Measurements from ENCODE around the gene ZBP1. TPM values are rescaled to one million over a fixed set of nuclear protein-coding genes. Genes with fewer than 3 reads are reported as not detected.

ZBP1 gene
- polyA plus RNA-seq, 1 donor = 0.33 TPM

DNA sequence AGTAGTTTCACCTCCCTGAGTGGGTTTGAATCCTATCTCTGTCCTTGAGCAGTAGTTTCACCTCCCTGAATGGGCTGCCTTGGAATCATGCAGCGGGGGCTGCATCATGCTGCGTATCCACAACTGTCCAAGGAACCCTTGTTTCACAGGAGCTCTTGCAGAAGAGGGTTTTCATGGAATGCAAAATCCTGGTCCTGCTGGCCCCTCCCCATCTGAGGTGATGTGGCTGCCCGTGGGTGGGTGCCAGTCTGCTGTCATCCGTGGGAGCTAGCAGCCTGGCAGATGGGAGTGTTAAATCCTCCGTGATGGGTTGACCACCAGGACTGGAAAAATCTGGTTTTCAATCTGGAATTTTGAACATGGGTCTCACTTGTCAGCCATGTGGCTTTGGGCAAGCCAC, 21.7 kb downstream of the ZBP1 start:
- no peak for DNase-seq (ENCODE audit: low read depth)

- DNase-seq (ENCODE audit: low read depth) = no peak
Measured at GRCh38 chr20:57598060-57598459, 22.2 kb downstream of the ZBP1 start.

GRCh38 chr20:57596998-57597939, 23.0 kb downstream of the ZBP1 start:
- no peak for DNase-seq (ENCODE audit: low read depth)

- no peak for DNase-seq (ENCODE audit: low read depth)
Measured at GRCh38 chr20:57596358-57596757, 23.9 kb downstream of the ZBP1 start.

DNA sequence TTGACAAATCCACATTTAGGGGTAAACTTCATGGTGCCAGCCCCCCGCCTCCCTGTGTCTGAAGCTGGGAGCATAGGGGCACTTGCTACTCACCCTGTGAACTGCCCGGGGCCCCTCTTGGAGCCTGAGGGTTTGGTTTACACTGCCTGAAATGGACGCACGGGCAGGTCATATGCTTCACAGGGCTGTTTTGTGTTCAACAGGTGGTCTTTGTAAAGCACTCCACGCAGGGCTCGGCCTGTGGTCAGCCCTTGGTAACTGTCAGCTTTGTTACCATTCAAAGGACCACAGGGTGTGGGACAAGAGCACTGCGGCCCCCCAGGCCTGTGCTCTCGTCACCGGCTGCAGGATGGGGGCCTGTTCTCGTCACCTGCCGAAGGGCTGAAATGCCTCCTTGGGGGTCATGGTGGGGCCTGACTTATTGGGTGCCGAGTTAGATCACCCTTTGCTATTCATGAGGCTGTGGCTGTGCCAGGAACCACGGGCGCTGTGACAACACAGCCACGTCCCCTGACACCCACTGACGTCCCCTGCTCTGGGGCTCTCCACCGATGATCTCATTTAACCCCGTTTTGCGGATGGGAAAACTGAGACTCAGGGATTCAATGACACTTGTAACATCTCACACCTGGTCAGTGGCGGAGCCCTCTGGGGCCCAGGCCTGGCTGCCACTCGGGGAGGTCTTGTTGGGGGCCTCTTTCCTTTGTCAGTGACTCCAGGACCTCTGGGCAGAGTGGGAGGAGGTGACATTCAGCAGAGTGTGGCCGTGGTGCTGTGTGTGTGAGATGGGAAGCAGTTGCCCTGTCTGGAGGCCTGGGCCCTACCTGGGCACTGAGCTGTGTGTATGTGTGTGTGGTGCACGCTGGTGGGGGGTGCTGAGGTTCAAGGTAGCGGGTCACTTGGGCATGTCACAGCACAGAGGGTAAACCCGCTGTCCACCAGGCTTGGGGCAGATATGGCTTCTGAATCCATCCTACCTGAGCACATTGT, 24.9 kb downstream of the ZBP1 start:
- no peak for DNase-seq (ENCODE audit: low read depth)

GRCh38 chr20:57594092-57594951, 25.9 kb downstream of the ZBP1 start:
- DNase-seq (ENCODE audit: low read depth) = no peak

- no peak for DNase-seq (ENCODE audit: low read depth)
Measured at GRCh38 chr20:57593134-57593886, 26.9 kb downstream of the ZBP1 start.

DNA sequence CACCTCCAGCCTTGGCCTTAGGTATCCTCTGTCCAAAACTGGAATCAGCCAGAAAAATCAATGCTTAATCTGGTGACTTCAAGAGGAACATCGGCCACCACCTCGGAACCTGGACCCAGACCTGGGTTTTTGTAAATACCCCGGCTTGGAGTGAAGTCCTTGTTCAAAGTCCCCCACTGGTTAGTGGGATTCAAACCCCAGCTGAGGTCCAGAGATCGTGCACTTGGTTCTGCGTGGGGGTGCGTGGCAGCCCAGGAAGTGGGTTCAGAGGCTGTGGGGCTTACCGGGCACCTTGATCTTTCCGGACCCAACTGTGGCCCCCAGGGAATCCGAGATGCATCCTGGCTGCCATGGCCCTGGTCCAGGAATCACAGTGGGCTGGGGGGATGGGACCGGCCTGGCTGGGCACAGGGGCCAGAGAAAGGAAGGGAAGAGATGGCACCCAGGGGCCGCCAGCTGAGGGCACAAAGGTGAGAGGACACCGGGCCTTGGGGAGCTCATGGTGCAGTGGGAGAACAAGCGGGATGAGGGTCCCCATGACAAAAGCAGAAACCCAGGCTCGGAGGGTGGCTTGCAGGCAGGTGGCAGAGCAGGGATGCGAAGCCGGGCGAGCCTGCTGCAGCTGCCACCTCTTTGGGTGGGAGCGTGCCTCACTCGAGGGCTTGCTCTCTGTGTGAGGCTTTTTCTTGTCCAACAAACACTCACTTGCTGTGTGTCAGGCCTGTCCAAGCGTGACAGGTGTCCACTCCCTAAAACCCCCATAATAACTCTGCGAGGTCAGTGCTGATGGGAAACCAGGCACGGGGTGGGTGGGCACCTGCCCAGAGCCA, 27.7 kb downstream of the ZBP1 start:
- no peak for DNase-seq (ENCODE audit: low read depth)

DNA sequence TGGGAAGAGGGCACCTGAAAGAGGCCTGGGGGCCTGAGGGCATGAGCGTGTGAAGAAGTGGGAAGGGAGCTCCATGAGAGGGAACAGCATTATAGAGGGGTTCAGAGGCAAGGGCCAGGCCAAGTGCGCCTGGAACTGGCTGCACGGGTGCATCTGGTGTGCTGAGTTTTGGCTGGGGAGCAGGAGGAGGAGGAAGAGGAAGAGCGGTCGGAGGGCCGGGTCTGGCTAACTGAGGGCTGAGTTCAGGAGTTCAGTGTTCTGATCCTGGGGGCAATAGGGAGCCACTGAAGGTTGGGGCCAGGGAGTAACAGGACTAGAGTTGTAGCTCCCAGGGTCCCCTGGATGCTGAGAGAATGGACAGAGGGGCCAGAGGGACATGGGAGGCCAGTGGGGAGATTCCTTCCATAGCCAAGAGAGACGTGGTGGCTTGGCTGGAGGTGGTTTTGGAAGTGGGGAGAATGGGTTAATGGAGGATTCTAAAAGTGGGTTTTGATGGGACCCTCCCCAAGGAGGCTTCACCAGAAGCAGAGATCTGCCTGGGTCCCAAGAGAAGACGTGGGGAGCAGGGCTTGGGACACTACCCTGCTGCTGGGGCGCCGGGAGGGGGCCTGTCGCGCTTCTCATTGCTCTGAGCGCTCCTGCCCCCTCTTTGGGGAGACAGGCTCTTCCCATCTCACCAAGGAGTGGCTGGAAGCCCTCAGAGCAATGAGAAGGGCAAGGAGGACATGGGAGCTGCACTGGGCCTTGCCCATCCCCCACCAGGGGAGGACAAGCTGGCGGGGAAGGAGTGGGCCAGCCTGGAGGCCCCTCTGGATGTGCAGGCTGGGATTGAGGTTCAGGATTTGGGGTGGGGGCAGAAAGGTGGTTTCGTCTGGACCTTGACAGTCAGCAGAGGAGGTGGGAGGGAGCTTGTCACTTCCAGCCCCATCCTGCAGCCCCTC, 28.7 kb downstream of the ZBP1 start:
- no peak for DNase-seq (ENCODE audit: low read depth)

- DNase-seq (ENCODE audit: low read depth) = no peak
Measured at GRCh38 chr20:57590485-57591288, 29.5 kb downstream of the ZBP1 start.

DNA sequence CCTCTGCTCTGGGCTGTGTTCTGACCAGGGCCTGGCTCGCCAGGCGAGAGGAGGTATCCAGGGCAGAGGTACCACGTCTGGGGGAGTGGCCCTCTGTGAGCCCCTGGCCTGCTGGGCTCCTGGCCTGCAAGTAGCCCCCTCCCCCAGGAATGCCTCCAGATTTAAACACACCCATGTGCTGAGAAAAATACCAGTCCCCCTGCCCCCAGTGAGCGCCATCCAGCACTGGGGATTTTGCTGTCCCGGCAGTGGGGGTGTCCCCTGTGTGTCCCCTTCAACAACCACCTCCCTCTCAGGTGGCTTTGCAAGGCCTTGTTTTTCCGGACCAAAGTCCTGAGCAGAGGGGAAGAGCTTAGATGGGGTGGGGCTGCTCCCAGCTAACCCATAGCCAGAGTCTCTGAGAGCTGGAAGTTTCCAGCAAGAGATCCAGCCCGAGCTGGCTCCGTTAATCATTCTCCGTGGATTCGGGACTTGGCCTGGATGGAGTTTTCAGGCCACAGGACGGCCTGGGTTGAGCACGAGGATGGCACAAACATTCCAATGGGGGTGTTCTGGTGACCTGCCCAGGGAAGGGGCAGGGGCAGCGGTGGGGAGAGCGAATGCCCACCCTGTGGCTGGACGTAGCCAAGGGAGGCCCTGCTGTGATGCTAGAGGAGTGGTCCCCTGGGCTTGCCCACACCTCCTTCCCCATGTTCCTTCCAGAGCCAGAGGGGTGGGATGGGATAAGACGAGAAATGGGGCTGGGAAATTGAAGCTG, 30.3 kb downstream of the ZBP1 start:
- no peak for DNase-seq (ENCODE audit: low read depth)

- DNase-seq (ENCODE audit: low read depth) = no peak
Measured at GRCh38 chr20:57589123-57589727, 31.0 kb downstream of the ZBP1 start.

DNA sequence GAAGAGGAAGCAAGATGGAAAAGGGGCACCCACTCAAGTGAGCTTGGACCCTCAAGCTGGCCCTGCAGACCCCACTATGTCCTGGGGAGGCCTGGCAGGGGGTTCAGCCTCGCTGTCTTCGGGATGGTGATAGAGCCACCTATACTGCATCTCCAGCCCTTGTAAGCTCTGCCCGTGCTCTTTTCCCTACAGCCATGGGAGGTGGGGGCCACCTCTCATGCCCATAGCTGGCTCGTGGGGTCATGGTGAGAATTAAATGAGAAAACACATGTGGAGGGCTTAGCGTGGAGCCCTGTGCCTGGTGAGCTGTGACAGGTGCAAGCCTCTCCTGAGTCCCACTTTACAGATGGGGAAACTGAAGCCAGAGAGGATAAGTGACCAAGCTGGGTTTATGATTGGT, 31.6 kb downstream of the ZBP1 start:
- DNase-seq (ENCODE audit: low read depth) = no peak

DNA sequence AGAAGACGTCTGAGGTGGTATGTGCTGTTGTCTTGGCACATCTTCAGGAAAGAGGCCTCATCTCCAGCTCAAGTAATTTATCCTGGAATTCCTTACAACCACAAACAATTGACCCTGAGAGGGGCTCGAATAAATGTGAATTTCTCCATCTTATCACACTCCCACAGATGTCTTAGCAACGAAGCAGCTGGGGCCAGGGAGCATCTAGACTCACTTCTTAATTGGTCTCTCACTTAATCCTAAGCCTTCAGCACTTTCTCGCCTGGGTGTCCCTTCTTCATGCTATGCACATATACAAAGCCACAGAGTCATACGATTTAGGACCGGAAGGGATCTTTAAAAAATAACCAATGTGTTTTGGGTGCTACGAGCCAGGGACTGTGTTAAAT, 32.2 kb downstream of the ZBP1 start:
- no peak for DNase-seq (ENCODE audit: low read depth)

DNA sequence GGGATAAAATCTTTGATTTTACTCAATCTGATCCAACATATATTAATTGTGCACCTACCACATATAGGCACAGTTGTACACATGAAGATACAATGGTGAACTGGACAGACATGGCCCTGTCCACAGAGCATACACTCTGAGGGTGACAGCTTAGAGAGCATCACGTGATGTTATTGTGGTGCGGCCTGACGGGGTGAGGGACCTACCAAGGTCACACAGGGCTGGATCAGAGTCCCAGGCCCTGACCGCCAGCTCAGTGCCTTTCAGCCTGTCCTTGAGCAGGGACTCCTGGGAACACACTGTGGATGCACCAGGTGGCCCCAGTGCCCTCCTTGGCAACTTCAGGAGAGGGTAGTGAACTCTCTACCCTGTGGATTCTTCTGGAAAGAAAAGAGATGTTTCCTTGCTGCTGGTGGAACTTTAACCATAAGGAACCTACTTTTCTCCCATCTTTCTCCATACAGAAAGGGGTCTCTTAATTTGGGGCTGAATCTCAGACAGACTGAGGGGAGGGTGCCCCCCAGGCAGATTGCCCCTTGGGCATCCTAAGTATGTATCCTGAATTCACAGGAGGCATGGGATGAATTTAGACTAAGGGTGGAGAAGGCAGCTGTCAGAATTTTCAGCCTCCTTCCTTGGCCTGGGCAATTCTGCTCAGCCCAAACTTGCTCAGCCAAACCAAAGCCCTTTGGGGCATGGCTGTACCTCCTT, 32.8 kb downstream of the ZBP1 start:
- no peak for DNase-seq (ENCODE audit: low read depth)

- DNase-seq (ENCODE audit: low read depth) = no peak
Measured at GRCh38 chr20:57586943-57587277, 33.3 kb downstream of the ZBP1 start.

Measured in forelimb muscle (tissue), 1 donor.